ENCODE results near the gene MEDAG. TPM values are rescaled to one million over a fixed set of nuclear protein-coding genes. Genes with fewer than 3 reads are reported as not detected.
A peak's percentile ranks its signal among the peaks of the same experiment; 100 is the strongest.

The MEDAG gene
- total RNA-seq, 1 donor = 46.7 TPM

DNA sequence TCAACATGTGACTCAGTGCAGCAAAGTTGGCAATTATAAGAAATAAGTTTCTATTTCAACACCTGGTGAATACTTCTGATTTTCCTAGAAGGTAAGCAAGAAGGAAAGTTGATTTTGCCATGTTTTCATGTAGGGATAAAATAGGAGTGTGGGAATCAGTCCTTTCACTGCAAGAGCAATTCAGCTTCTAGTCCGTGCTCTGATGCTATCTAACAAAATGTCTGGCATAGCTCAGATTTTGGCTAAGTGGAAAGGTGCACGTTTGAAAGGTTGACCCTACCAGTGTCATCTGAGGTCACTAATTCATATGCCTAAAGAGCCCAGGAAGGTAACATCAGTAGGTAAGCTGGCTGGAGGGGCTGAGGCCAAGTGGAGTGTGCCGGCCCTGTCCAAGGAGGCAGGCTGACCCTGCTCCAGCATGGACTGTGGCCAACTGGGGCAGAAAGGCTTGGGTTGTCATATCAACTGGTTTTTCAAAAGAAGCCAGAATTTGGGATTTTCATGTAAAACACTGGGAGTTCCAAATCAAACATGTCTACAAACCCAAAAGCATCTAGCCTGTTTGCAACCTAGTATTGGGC lies 38.9 kb upstream of the MEDAG start:
- Histone ChIP-seq H3K4me3 (ENCODE audit: insufficient read depth, low read length) (no peak overlapping the region), H3K4me2 (ENCODE audit: insufficient read depth, low read length) (no peak overlapping the region), H2AFZ (ENCODE audit: low read length) (no peak overlapping the region), H4K20me1 (ENCODE audit: insufficient read depth, low read length) (no peaks in the 10 kb centered on the region), H3K4me1 (ENCODE audit: insufficient read depth, low read length) (peaks cover 81% of the 10 kb centered on the region), H3K9me3 (ENCODE audit: low read depth, low read length) (no peaks in the 10 kb centered on the region), H3K27ac (ENCODE audit: low read depth, low read length) (peak overlapping the region; percentile 96), H3K36me3 (ENCODE audit: insufficient read depth, low read length) (no peaks in the 10 kb centered on the region), H3K79me2 (ENCODE audit: insufficient read depth, low read length) (peaks cover 4% of the 10 kb centered on the region), H3K27me3 (ENCODE audit: insufficient read depth, low read length) (no peaks in the 10 kb centered on the region)
- TF ChIP-seq, protein P1, sequence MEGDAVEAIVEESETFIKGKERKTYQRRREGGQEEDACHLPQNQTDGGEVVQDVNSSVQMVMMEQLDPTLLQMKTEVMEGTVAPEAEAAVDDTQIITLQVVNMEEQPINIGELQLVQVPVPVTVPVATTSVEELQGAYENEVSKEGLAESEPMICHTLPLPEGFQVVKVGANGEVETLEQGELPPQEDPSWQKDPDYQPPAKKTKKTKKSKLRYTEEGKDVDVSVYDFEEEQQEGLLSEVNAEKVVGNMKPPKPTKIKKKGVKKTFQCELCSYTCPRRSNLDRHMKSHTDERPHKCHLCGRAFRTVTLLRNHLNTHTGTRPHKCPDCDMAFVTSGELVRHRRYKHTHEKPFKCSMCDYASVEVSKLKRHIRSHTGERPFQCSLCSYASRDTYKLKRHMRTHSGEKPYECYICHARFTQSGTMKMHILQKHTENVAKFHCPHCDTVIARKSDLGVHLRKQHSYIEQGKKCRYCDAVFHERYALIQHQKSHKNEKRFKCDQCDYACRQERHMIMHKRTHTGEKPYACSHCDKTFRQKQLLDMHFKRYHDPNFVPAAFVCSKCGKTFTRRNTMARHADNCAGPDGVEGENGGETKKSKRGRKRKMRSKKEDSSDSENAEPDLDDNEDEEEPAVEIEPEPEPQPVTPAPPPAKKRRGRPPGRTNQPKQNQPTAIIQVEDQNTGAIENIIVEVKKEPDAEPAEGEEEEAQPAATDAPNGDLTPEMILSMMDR (IDR thresholded peaks at IDR 0.05; ENCODE audit: extremely low read depth, low read depth, low read length) = no peak
- DNase-seq (ENCODE audit: insufficient read length, low spot score, missing footprints) = no peak

DNA sequence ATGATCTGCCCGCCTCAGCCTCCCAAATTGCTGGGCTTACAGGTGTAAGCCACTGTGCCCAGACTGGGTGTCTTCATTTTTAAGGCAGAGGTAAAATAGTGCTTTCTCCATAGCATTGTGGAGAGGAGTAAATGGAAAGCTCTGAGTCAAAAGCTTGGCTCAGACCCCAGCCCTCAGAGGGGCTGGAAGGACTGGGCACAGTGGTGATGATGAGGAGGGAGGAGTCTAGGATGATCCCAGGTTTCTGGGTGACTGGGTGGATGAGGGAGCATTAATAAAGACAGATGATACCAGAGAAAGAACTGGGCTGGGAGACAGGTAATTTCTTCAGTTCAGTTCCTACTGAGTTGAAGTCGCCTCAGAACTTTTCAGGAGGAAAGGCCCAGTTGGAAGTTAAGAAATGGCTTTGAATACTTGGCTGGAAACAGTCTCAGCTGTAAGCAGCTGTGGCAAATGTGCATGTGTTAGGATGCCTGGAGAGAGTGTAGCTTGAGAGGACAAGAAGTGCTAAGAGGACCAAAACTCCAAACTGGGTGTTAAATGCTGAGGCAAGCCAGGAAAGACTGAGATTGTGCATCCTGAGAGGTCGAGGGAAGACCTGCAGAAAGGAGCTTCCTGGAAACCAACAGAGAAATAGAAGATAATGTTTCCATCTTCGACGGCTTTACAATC lies 37.1 kb upstream of the MEDAG start:
- peaks cover 4% of the 10 kb centered on the region for H3K79me2 ChIP-seq (ENCODE audit: insufficient read depth, low read length)
- H3K36me3 ChIP-seq (ENCODE audit: insufficient read depth, low read length) = no peaks in the 10 kb centered on the region
- peaks cover 81% of the 10 kb centered on the region for H3K4me1 ChIP-seq (ENCODE audit: insufficient read depth, low read length)
- no peaks in the 10 kb centered on the region for H3K9me3 ChIP-seq (ENCODE audit: low read depth, low read length)
- DNase-seq (ENCODE audit: insufficient read length, low spot score, missing footprints) = no peak
- peak overlapping the region; percentile 69 for H3K4me2 ChIP-seq (ENCODE audit: insufficient read depth, low read length)
- TF ChIP-seq, protein P1 (IDR thresholded peaks at IDR 0.05; ENCODE audit: extremely low read depth, low read depth, low read length) = no peak
- H3K4me3 ChIP-seq (ENCODE audit: insufficient read depth, low read length) = no peak overlapping the region
- H4K20me1 ChIP-seq (ENCODE audit: insufficient read depth, low read length) = no peaks in the 10 kb centered on the region
- H2AFZ ChIP-seq (ENCODE audit: low read length) = peak overlapping the region; percentile 11
- H3K27me3 ChIP-seq (ENCODE audit: insufficient read depth, low read length) = no peaks in the 10 kb centered on the region
- H3K27ac ChIP-seq (ENCODE audit: low read depth, low read length) = peak overlapping the region; percentile 99

DNA sequence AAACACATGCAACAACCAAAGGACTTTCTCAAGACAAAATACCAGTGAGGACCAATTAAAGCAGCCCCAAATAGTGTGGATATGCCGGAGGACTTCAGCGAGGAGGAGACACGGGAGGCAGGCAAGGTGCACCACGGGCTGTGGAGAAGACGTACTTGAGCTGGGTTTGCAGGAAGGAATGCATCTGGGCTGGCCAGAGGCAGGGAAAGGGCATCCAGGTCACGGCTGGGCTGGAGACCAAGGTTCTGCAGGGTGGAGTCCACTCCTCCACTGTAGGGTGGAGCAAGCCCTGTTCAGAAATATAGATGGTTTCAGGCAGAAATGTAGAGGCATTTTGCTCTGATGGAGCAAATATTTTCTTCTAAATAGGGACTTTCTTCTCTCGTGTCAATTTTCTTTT lies 36.6 kb upstream of the MEDAG start:
- peak overlapping the region; percentile 31 for H2AFZ ChIP-seq (ENCODE audit: low read length)
- TF ChIP-seq, protein P1 (IDR thresholded peaks at IDR 0.05; ENCODE audit: extremely low read depth, low read depth, low read length) = no peak
- DNase-seq (ENCODE audit: insufficient read length, low spot score, missing footprints) = no peak

DNA sequence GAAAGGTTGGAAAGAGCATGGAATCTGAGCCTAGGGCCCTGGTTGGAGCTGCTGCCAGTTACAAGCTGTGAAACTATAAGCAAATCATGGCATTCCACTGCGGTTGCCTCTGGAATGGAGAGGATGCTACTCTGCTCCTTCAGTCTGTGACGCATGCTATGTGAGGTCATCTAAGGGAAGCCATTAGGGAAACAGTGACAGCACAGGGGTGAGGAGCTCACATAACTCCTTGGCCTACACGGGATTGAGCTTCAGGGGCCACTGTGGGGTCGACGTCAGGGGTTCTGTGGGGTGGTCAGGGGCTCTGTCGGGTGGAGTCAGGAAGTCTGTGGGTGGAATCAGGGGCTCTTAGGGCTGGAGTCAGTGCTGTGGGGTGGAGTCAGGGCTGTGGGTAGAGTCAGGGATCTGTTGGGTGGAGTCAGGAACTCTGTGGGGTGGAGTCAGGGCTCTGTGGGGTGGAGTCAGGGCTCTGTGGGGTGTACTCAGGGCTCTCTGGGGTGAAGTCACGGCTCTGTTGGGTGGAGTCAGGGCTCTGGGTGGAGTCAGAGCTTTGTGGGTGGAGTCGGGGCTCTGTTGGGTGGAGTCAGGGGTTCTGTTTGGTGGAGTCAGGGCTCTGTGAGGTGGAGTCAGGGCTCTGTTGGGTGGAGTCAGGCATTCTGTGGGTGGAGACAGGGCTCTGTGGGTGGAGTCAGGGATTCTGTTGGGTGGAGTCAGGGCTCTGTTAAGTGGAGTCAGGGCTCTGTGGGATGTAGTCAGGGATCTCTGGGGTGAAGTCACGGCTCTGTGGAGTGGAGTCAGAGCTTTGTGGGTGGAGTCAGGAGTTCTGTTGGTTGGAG lies 35.8 kb upstream of the MEDAG start:
- Histone ChIP-seq H3K79me2 (ENCODE audit: insufficient read depth, low read length) (peaks cover 4% of the 10 kb centered on the region), H3K4me3 (ENCODE audit: insufficient read depth, low read length) (peak overlapping the region; percentile 40), H3K9me3 (ENCODE audit: low read depth, low read length) (no peaks in the 10 kb centered on the region), H3K27ac (ENCODE audit: low read depth, low read length) (peak overlapping the region; percentile 99), H4K20me1 (ENCODE audit: insufficient read depth, low read length) (no peaks in the 10 kb centered on the region), H3K27me3 (ENCODE audit: insufficient read depth, low read length) (no peaks in the 10 kb centered on the region), H2AFZ (ENCODE audit: low read length) (peak overlapping the region; percentile 77), H3K4me1 (ENCODE audit: insufficient read depth, low read length) (peaks cover 67% of the 10 kb centered on the region), H3K4me2 (ENCODE audit: insufficient read depth, low read length) (peak overlapping the region; percentile 69), H3K36me3 (ENCODE audit: insufficient read depth, low read length) (no peaks in the 10 kb centered on the region)
- peak; percentile 96 for DNase-seq (ENCODE audit: insufficient read length, low spot score, missing footprints)
- TF ChIP-seq, protein P1 (IDR thresholded peaks at IDR 0.05; ENCODE audit: extremely low read depth, low read depth, low read length) = no peak

More for the DNA sequence above, 36.6 kb upstream of the MEDAG start:
- H3K4me2 ChIP-seq (ENCODE audit: insufficient read depth, low read length) = peak overlapping the region; percentile 69
- no peaks in the 10 kb centered on the region for H4K20me1 ChIP-seq (ENCODE audit: insufficient read depth, low read length)
- H3K79me2 ChIP-seq (ENCODE audit: insufficient read depth, low read length) = peaks cover 4% of the 10 kb centered on the region
- no peaks in the 10 kb centered on the region for H3K27me3 ChIP-seq (ENCODE audit: insufficient read depth, low read length)
- H3K9me3 ChIP-seq (ENCODE audit: low read depth, low read length) = no peaks in the 10 kb centered on the region
- peak overlapping the region; percentile 99 for H3K27ac ChIP-seq (ENCODE audit: low read depth, low read length)
- H3K4me1 ChIP-seq (ENCODE audit: insufficient read depth, low read length) = peaks cover 75% of the 10 kb centered on the region
- peak overlapping the region; percentile 36 for H3K4me3 ChIP-seq (ENCODE audit: insufficient read depth, low read length)
- H3K36me3 ChIP-seq (ENCODE audit: insufficient read depth, low read length) = no peaks in the 10 kb centered on the region
